Muscle layer of colon (tissue), 2 donors: ENCODE results near the gene DSCAM.
A peak's percentile ranks its signal among the peaks of the same experiment; 100 is the strongest.
"Not testable (repeated sequence)": the region's sequence is repeated elsewhere in the genome, so short reads cannot be mapped to it uniquely, and the experiment has no call there.

Source experiments
- H3K27ac ChIP-seq: one replicate; pipeline ENCODE4 v1.7.0; 2013; ENCODE audit warnings: low read depth, mild to moderate bottlenecking, low read length, moderate library complexity
- H3K27me3 ChIP-seq, 2 donors: one replicate each; pipeline ENCODE4 v1.7.0; 2013; ENCODE audit warnings: low read length in 2 of 2, mild to moderate bottlenecking in 2 of 2; ENCODE audit not compliant: insufficient read depth in 2 of 2, control insufficient read depth in 1 of 2
- H3K36me3 ChIP-seq: one replicate; pipeline ENCODE4 v1.7.0; 2013; ENCODE audit warnings: mild to moderate bottlenecking, low read length; ENCODE audit not compliant: insufficient read depth
- H3K4me1 ChIP-seq: one replicate; pipeline ENCODE4 v1.7.0; 2013; ENCODE audit warnings: mild to moderate bottlenecking, low read length; ENCODE audit not compliant: insufficient read depth
- H3K4me3 ChIP-seq, 2 donors: one replicate each; pipeline ENCODE4 v1.7.0; 2013; ENCODE audit warnings: low read length in 2 of 2, low read depth in 1 of 2, mild to moderate bottlenecking in 1 of 2, moderate library complexity in 1 of 2
- H3K9ac ChIP-seq: one replicate; pipeline ENCODE4 v1.7.0; 2013; ENCODE audit warnings: low read length
- H3K9me3 ChIP-seq: one replicate; pipeline ENCODE4 v1.7.0; 2013; ENCODE audit warnings: mild to moderate bottlenecking, low read length
- donor health status: abdominal sarcoma.
- donor health status: Adenocarcinoma of cecum.

DSCAM gene

GRCh38 chr21:40049031-40049930 lies 797.7 kb downstream of the DSCAM start:
- Histone ChIP-seq H3K9ac (no peak overlapping the region), H3K27me3 (no peaks in the 10 kb centered on the region), H3K27ac (peak overlapping the region; percentile 90), H3K36me3 (no peaks in the 10 kb centered on the region), H3K4me1 (peaks cover 72% of the 10 kb centered on the region), H3K4me3 (peak overlapping the region in 1 of 2 donors; percentile 9), H3K9me3 (no peaks in the 10 kb centered on the region)

GRCh38 chr21:40047993-40048730 lies 798.8 kb downstream of the DSCAM start:
- H3K36me3 ChIP-seq = no peaks in the 10 kb centered on the region

DNA sequence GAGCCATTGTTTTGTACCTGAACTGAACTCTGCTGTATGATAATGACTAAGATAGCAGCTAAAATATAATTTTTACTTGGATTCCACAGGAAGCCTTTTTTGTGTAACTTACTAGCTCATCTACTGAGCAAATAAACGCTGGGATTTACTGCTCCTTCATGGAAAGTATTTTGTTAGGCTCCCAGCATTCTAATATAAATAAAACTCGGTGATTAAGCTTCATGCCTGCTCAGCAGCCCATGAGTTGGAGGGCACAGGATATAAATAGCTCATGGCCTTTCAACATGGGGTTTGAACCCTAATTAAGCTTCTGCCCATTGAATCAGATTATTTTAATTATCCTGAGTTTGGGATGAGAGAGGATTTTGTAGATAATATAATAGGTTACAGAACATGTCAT lies 799.7 kb downstream of the DSCAM start:
- no peak overlapping the region for H3K9ac ChIP-seq
- H3K4me3 ChIP-seq = no peak overlapping the region
- peaks cover 53% of the 10 kb centered on the region for H3K4me1 ChIP-seq
- H3K9me3 ChIP-seq = no peaks in the 10 kb centered on the region
- no peaks in the 10 kb centered on the region for H3K27me3 ChIP-seq
- H3K27ac ChIP-seq = peak overlapping the region; percentile 90
- no peaks in the 10 kb centered on the region for H3K36me3 ChIP-seq

More at GRCh38 chr21:40047993-40048730, 798.8 kb downstream of the DSCAM start:
- peak overlapping the region; percentile 90 for H3K27ac ChIP-seq
- peaks cover 62% of the 10 kb centered on the region for H3K4me1 ChIP-seq
- H3K27me3 ChIP-seq = no peaks in the 10 kb centered on the region
- no peak overlapping the region for H3K4me3 ChIP-seq
- no peak overlapping the region for H3K9ac ChIP-seq
- H3K9me3 ChIP-seq = no peaks in the 10 kb centered on the region

GRCh38 chr21:40043866-40044265 lies 803.1 kb downstream of the DSCAM start:
- no peaks in the 10 kb centered on the region for H3K9me3 ChIP-seq
- H3K4me3 ChIP-seq = no peak overlapping the region
- H3K27ac ChIP-seq = no peak overlapping the region
- no peak overlapping the region for H3K9ac ChIP-seq
- peaks cover 28% of the 10 kb centered on the region for H3K4me1 ChIP-seq
- no peaks in the 10 kb centered on the region for H3K27me3 ChIP-seq
- H3K36me3 ChIP-seq = no peaks in the 10 kb centered on the region

GRCh38 chr21:40043423-40043822 lies 803.5 kb downstream of the DSCAM start:
- no peaks in the 10 kb centered on the region for H3K9me3 ChIP-seq
- H3K36me3 ChIP-seq = no peaks in the 10 kb centered on the region
- H3K27me3 ChIP-seq = no peaks in the 10 kb centered on the region
- H3K4me3 ChIP-seq = no peak overlapping the region
- peaks cover 24% of the 10 kb centered on the region for H3K4me1 ChIP-seq
- H3K27ac ChIP-seq = no peak overlapping the region
- no peak overlapping the region for H3K9ac ChIP-seq

DNA sequence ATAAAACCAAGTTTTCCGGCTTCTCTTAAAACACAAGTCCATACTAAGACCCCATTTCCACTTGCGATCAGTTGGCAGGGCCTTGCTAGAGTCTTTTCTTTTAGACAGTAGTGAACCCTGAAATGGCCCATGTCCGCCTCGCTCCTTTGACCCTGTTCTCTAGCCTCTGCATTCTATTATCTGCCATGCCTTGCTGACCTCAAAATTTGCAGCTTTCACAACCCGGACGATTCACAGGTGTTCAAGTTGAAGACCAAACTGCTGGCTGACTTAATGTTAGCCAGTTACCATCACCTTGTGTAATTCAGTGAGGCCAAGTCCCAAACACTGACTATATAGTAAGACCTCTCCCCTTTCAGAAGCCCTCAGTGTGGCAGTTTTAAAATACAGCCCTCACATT lies 805.5 kb downstream of the DSCAM start:
- no peak overlapping the region for H3K4me3 ChIP-seq
- H3K27ac ChIP-seq = no peak overlapping the region
- H3K9me3 ChIP-seq = no peaks in the 10 kb centered on the region
- no peak overlapping the region for H3K9ac ChIP-seq
- H3K36me3 ChIP-seq = no peaks in the 10 kb centered on the region
- no peaks in the 10 kb centered on the region for H3K27me3 ChIP-seq
- peaks cover 4% of the 10 kb centered on the region for H3K4me1 ChIP-seq

- not testable (repeated sequence) for H3K27me3 ChIP-seq, H3K4me1 ChIP-seq, H3K27ac ChIP-seq, H3K4me3 ChIP-seq, H3K9ac ChIP-seq, H3K36me3 ChIP-seq, H3K9me3 ChIP-seq
These were observed 813.7 kb downstream of the DSCAM start for GRCh38 chr21:40033156-40033782.

- H3K27me3 ChIP-seq = no peaks in the 10 kb centered on the region
- H3K9me3 ChIP-seq = no peaks in the 10 kb centered on the region
These were observed 817.1 kb downstream of the DSCAM start for GRCh38 chr21:40029888-40030287.

GRCh38 chr21:40028393-40028792 lies 818.6 kb downstream of the DSCAM start:
- H3K9ac ChIP-seq, H3K4me1 ChIP-seq, H3K27me3 ChIP-seq, H3K9me3 ChIP-seq, H3K36me3 ChIP-seq, H3K27ac ChIP-seq, H3K4me3 ChIP-seq: not testable (repeated sequence)

More at GRCh38 chr21:40029888-40030287, 817.1 kb downstream of the DSCAM start:
- no peaks in the 10 kb centered on the region for H3K36me3 ChIP-seq
- no peaks in the 10 kb centered on the region for H3K4me1 ChIP-seq
- no peak overlapping the region for H3K9ac ChIP-seq
- H3K4me3 ChIP-seq = no peak overlapping the region
- no peak overlapping the region for H3K27ac ChIP-seq

GRCh38 chr21:40021558-40022351 lies 825.2 kb downstream of the DSCAM start:
- H3K27me3 ChIP-seq = no peaks in the 10 kb centered on the region
- H3K27ac ChIP-seq = no peak overlapping the region
- no peaks in the 10 kb centered on the region for H3K36me3 ChIP-seq
- no peak overlapping the region for H3K9ac ChIP-seq
- no peaks in the 10 kb centered on the region for H3K9me3 ChIP-seq
- no peaks in the 10 kb centered on the region for H3K4me1 ChIP-seq
- H3K4me3 ChIP-seq = no peak overlapping the region

- no peaks in the 10 kb centered on the region for H3K27me3 ChIP-seq
- H3K4me3 ChIP-seq = no peak overlapping the region
- H3K9ac ChIP-seq = no peak overlapping the region
- H3K4me1 ChIP-seq = no peaks in the 10 kb centered on the region
- no peaks in the 10 kb centered on the region for H3K9me3 ChIP-seq
- no peaks in the 10 kb centered on the region for H3K36me3 ChIP-seq
- H3K27ac ChIP-seq = no peak overlapping the region
These were observed 826.3 kb downstream of the DSCAM start for GRCh38 chr21:40020651-40021050.
